IPS-NIHi11 (cell line): ENCODE measurements around the gene GNLY.
"Not testable (repeated sequence)": the region's sequence is repeated elsewhere in the genome, so short reads cannot be mapped to it uniquely, and the experiment has no call there.

Source experiments
- DNase-seq: peaks from one replicate; pipeline ENCODE4 v3.0.0; 2012; ENCODE audit warnings: mixed read lengths, low spot score

The GNLY gene

DNA sequence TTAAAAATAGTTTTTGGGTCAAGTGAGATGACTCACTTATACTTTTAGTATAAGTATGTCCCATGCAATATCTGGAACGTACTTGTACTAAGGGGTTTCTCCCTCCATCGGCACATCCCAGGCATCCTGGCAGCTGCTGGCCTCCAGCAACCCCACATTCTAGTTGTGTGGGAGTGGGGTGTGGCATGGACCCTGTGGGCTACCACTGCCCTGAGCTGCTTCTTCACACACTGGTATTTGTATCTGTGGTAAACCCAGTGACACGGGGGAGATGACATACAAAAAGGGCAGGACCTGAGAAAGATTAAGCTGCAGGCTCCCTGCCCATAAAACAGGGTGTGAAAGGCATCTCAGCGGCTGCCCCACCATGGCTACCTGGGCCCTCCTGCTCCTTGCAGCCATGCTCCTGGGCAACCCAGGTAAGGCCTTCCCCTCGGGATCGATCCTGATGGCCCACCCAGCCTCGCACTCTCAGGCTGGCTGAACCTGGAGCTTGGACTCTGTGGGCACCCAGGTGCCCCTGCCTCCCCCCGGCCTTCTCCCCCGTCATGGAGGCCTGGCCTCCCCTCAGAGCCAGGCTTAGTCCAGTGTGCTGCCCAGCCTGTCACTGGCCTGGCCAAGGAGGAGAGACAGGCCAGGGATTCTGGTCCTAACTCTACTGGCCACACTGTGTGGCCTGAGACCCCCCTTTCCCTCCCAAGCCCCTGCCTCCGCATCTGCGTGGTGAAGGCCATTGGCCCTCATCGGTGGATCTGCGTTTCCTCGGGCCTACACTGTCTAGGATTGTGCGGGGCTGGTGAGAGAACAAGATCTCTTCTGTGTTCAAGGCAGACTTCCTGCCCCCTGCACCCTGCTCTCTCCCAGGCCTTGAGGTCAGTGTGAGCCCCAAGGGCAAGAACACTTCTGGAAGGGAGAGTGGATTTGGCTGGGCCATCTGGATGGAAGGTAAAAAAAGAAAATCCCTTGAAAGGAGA is at the start of gene GNLY:
Gene GNLY, plus strand, starts transcription at position 307 of the 974 bp plus-strand sequence. Its CDS starts 61 bp downstream, at position 368.
- no peak for DNase-seq

DNA sequence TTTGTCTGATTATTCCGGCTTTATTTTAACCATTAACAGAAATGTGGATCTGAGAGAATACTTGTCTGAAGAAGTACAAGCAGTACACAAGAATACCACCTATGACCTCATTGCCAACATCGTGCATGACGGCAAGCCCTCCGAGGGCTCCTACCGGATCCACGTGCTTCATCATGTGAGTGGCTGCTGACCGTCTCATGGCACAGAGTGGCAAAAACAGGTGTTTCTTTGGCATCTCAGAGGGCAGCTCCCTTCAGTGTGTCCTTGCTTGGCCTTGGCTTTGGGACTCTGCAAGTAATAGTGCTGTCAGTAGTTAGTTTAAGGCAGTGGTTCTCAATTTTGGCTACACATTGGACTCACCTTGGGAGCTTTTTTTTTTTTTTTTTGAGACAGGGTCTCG is 49.2 kb upstream of the GNLY start:
- DNase-seq = no peak

DNA sequence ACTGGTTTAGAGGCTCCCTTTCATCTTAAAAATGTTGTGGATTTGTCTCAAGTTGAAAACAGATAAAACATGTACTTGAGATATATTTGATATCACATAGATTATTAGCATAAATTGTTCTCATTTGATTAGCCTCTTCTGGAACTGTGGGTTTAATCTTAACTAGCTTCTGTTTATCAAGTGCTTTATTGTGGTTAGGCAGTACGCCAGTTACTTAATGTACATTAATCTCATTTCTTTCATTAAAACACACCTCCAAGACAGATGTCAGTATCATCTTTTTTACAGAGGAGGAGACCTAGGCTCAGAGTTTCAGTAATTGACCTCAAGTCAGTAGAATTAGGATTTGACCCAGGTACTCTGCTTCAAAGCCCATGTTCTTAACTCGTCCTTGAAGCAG is 48.0 kb upstream of the GNLY start:
- DNase-seq = no peak

DNA sequence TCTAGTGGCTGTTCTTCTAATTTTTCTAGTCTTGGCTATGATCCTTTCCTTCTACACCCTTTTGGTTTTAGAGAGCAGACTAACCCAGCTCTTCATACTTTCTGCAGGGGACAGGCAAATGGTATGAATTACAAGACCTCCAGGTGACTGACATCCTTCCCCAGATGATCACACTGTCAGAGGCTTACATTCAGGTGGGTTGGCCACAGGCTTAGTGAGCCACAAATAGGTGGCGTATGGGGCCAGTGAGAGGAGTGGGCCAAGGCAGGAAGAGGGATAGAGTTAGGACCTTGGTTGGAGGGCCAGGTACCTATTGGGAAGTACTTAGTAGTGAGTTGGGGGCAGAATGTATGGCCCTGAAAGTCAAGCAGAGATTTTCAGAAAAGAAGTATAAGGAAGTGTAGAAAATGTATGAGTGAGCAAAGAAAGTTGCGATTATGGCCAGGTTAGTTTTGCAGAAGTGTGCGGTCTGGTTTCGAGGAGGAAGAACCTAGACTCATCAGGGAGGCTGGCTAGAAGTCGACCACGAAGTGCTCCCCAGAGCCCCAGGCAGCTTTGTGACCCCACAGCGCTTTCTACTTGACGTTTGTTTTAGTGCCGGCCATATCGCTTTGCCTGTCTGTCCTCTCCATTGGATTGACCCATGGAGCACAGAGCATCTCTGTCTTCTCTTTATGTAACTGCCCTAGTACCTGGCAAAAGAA is 46.2 kb upstream of the GNLY start:
- DNase-seq = no peak

DNA sequence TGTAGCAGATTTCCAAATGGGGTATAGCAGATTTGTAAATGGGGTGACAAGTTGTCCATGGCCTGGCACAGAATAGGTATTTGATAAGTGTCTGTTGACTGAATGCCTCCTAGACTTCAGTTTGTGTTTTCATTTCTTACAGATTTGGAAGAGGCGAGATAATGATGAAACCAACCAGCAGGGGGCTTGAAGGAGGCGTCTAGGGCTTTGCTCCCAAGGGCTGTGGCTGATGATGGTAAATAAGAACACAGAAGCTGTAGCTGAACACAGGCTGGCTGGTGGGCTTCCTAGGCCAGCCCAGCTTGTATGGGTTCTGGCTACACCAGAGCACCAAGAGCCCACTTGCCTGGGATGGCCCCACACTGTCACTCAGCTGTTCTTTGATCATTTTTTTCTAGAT is 45.5 kb upstream of the GNLY start:
- DNase-seq = peak; percentile 42

DNA sequence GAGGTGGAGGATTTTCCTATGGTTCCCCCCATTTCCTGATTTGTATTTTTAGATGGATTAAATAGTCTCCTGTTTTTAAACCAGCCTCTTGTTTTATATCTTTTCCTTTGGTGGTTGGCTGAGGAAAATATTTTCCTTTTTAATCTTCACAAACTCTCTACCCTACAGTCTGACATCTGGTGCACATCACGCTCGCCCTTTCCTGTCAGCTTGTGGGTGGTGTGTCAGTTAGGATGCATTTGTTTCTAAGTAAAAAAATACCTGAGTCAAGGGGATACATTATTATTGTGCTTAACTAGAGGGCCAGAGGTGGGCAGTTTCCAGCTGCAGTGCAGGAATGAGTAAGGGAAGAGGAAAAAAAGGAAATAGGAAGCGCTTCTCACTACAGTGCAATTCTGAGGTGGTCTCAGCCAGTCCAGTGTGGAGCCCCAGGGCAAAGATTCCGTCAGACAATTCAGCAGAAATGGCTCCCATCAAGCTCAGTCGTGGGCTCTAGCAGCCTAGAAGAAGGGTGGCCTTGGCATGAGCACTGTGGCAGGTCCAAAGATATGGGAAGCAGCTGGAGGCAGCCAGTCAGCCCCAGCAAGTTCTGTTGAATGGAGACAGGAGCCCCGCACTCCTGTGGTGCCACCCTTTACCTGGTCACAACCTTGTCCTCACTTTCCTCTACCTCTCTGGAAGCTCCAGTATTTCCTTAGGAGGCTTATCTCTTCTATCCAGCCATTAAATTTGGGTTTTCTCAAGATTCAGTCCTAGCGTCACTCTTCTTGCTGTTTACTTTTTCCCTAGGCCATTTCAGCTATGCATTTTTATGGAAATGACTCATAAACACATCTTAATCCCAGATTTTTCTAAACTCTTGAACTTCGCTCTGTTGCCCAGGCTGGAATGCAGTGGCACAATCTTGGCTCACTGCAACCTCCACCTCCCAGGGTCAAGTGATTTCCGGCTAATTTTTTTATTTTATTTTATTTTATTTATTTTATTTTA is 44.7 kb upstream of the GNLY start:
- no peak for DNase-seq

DNA sequence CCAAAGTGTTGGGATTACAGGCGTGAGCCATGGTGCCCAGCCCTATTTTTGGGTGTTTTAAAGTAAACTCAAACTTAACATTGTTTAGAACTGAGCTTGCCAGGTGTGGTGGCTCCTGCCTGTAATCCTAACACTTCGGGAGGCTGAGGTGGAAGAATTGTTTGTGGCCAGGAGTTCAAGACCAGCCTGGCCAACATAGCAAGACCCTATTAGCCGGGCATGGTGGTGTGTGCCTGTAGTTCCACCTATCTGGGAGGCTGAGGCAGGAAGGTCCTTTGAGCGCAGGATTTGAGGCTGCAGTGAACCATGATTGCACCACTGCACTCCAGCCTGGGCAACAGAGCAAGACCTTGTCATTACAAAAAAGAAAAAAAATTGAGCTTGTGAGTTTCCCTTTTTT is 43.7 kb upstream of the GNLY start:
- no peak for DNase-seq

DNA sequence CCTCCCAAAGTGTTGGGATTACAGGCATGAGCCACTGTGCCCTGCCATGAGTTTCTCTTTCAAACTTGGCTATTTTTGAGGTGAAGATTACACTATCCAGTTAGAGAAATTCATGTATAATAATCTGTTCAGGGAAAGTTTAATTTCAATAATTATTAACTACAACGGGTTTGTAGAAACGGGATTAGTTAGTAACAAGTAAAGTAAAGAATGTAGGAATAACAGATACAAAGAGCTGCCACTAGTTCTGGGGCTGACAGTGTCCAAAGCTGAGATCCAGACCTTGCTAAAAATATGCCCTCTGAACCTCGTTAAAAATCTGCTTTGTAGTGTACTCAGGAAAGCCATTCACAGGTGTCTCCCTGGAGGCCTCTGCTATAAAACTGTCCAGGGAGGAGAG is 43.1 kb upstream of the GNLY start:
- DNase-seq = no peak

DNA sequence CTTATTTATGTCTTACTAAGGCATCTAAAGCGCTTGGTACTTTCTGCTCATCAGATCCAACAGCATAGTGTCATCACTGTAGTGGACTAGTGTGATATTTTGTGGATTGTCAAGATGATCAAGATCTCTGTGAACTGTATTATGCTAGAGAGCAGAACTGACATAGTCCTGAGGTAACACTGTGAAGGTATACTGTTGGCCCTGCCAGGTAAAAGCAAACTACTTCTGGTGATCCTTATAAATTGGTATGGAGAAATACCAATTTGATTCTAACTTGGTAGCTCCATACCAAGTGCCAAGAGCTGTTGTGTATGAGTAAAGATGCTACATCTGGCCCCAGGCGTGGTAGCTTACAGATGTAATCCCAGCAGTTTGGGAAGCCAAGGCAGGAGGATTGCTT is 42.1 kb upstream of the GNLY start:
- no peak for DNase-seq

DNA sequence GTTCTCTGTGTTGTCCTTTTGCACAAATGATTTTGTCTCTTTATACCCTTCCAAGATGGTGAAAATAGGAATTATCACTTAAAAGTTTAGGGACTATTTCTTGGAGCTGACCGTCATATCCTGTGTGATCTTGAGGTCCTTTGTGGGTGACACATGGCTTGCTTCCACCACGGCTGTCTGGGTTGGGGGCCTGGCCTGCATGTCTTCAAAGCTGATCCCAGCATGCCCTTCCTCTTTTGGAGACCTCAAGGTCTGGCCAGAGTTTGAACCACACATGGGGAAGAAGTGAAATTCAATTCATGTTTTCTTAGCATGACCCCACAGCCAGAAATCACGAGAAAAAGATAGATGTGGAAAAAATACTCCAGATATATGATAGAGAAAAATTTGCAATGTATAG is 40.2 kb upstream of the GNLY start:
- no peak for DNase-seq

DNA sequence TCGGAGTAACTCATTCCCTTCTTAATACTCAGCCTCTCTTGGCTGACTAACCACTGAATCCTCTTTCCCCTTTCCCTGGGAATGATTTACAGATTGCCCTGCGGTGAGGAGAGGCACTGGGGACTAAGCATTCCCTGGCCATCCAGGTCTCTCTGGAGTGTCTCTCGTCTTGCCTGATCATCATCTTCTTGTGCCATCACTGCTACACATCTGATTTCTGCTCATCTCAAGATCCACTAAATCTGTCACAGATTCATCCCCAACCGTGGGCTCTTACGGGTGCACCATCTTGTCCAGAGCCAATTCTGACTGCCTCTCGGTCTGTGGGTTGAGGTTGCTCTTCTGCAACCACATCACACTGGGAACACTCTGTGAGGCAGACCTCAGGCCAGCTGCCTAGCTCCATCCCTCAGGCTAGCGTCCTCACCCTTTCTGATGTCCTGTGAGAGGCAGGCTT is 38.2 kb upstream of the GNLY start:
- DNase-seq = no peak

DNA sequence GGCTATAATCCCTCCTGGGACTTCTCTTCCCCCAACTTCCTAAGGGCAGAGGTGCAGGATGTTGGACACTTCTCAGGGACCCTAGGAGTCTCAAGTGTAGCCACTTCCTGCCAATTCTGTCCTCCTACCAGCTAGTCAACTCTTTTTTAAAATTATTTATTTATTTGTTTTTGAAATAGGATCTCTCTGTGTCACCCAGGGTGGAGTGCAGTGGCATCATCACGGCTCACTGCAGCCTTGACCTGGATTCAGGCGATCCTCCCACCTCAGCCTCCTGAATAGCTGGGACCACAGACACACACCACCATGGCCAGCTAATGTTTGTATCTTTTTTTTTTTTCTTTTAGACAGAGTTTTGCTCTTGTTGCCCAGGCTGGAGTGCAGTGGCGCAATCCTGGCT is 37.7 kb upstream of the GNLY start:
- no peak for DNase-seq

DNA sequence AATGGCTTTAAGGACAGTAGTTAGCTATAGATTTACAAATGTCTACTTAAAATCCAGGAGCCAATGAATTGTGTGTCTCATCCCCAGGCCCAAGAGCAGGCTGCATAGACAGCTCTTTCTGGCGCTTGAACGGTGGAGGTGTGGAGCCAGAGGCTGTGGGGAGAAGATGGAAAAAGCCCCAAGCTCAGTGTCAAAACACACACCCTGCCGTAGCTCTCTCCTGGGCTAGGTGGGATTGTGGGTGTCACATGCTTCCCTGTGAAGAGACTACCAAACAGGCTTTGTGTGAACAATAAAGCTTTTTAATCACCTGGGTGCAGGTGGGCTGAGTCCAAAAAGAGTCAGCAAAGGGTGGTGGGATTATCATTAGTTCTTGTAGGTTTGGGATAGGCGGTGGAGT is 36.8 kb upstream of the GNLY start:
- not testable (repeated sequence) for DNase-seq

DNA sequence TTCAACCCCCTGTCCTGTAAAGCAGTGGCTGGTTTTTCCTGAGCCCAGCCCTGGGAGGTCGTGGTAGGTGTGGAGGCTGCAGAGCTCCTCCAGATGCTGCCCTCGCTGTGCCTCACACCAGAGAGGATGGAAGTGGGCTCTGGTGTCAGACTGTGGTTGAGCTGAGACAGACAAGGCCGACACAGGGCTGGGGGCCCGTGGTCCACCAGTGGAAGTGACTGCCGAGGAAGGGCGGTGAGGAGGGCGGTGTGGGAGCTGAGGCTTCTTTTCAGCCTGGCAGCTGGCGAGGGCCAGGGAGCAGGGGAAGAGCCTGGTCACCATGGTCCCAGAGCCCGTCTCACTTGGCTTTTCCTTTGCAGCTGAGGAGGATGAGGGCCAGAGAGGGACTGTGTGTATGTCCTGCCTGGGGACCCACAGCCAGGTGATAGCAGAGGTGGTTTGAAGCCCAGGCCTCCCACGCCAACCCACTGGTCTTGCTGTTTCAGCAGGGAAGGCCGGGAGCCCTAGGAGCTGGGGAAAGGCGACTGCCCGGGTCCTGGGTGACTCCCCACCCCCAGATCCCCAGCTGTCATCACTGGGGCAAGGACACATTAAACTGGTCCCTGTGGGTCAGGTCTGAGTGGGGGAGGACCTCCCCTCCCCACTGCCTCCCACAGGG is 34.7 kb upstream of the GNLY start:
- DNase-seq = no peak

DNA sequence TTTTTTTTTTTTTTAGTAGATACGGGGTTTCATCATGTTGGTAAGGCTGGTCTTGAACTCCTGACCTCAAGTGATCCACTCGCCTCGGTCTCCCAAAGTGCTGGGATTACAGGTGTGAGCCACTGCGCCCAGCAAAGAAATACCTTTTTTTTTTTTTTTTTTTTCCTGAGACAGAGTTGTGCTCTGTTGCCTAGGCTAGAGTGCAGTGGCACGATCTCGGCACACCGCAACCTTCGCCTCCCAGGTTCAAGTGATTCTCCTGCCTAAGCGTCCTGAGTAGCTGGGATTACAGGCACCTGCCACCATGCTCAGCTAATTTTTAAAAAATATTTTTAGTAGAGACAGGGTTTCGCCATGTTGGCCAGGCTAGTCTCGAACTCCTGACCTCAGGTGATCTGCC is 33.9 kb upstream of the GNLY start:
- DNase-seq = not testable (repeated sequence)

DNA sequence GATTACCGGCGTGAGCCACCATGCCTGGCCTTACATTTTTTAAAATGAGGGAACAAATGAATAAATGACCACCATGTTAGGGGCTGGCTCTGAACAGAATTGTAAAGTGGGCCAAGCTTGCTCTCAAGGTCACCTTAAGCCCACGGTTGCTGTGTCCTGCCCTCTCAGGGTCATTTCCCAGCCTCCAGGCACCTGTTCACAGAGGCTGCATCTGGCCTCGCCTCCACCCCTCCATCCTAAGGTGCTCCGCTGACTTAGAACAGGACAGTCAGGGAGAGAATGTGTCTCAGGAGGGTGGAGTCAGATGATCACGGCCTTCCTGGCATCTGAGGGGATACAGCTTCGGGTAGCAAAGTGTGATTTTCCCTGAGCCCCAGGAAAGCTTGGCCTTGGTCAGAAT is 33.4 kb upstream of the GNLY start:
- DNase-seq = no peak

DNA sequence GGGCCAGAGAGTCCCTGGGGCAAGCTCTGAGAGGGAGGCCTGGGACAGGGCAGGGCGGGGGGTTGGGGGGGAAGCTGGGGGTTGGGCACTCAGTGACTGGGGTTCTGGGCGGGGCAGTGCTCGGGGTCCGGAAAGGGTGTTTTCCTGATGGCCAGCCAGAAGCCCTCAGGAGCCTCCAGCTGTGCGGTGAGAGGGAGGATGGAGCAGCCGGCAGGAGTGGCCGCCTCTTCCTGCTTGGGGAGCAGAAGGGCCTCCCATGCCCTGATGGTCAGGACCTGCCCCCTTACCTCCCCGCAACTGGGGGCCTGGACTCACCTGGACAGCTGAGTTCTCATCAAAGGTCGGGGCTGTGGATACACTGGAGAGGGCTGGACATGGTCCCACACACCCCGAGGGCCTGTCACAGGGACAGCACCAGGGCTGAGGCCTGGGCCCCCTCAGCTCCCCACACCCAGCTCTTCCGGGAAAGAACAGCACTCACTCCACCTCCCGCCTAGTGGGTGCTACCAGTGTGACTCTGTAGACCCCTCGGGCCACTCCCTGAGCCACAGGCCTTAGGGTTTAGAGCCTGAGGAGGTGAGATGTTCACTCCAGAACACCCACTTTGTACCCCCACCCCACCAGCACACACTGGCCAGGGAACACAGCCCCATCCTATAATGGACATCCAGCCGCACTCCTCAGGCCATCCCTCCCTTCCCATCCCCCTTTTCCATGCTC is 32.9 kb upstream of the GNLY start:
- no peak for DNase-seq

DNA sequence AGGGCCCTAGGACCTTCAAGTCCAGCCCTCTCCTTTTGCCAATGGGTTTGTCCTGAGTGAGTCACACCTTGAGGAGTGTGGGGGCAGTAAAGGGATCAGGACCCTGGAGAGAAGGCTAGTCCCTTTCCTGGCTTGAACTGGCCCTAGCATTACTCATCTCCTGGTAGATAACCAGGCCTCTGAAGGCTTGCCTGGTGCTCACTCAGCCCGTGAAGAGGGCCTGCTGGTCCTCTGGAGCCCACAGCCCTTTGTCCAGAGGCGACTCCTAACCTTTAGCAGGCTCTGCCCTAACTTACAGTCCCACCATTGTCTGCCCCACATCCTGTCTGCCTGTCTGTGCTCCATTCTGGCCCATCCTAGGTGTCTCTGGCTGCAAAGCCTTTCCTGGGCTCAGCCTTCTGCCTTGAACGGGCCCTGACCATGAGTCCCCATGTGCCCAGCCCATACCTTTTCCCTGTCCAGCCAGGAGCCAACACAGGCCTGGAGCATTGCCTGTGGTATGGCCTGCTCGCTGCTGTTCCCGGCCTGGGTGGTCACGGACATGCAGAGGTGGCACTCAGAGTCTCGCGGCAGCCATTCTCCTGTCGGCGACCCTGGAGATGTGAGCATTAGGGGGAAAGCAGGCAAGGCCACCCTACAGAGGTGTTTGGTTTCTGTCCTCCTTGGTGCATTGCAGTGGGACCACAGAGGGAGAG is 31.1 kb upstream of the GNLY start:
- DNase-seq = peak; percentile 50

DNA sequence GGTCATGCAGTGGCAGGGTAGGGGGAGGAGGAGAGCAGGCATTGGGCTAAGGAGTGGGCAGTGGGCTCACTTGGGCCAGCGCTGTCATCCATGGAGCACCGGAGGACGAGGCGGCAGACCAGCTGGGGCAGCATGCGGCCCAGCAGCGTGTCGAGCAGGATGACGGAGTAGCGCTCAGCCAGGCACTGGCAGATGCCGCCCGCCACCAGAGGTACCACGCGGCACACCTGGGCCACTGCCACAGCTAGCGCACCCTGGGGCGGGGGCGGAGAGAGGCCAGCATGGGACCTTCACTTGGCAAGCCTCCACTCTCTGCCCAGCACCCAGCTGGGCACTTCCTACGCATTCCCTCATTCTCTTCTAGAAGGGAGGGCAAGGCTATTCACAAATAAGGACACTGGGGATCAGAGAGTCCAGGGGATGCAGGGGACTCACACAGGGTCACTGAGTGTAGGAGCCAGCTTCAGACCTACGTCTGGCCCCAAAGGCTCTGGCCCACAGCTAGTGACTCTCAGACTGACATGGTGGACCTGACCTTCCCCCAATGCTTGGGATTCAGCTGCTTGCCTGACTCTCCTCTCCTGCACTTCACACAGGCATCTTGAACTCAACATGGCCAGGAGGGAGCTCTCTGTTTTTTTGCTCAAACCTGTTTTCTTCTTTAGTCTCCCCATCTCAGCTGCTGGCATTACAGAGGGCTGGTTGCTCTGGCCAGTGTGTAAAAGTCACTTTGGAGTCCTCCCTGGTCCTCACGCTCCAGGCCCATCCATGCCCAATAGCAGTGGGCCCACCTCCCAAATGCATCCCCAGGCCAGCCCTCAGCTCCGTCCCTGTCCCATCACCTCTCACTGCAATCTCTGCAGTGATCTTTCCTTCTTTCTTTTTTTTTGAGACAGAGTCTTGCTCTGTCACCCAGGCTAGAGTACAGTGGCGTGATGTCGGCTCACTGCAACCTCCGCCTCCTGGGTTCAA is 30.3 kb upstream of the GNLY start:
- no peak for DNase-seq
